CD4-positive, alpha-beta T cell (primary cell): ENCODE measurements around the gene FCMR. TPM values are rescaled to one million over a fixed set of nuclear protein-coding genes. Genes with fewer than 3 reads are reported as not detected.

Experiments
- ATAC-seq: fragments of 200-7000 bp; cut with Tn5 transposase; one replicate; pipeline ENCODE4 v1.10.0; 2022; ENCODE audit warnings: mild to moderate bottlenecking; ENCODE audit not compliant: poor library complexity
- CTCF ChIA-PET: fragments of 350-600 bp; sonication (Branson Sonifier 250); formaldehyde crosslinking; loops from one replicate; lab custom pipeline; 2021; ENCODE audit warnings: antibody characterized with exemption, inconsistent platforms; lab: Charles Lee
- POLR2A ChIA-PET: fragments of 350-600 bp; sonication (Branson Sonifier 250); formaldehyde crosslinking; loops from one replicate; lab custom pipeline; 2021; ENCODE audit warnings: antibody characterized with exemption, inconsistent platforms; lab: Charles Lee
- DNase-seq, 14 experiments: peaks; one replicate each; pipeline ENCODE4 v3.0.0-alpha.2; 2013 to 2020; ENCODE audit warnings: mixed read lengths in 2 of 14
- H3K27ac ChIP-seq, 2 donors: one replicate each; pipeline versions ENCODE4 v1.5.1 to v1.7.0; 2013; ENCODE audit warnings: low read length in 2 of 2, low read depth in 1 of 2, mild to moderate bottlenecking in 1 of 2
- H3K27me3 ChIP-seq, 2 experiments: 1 replicate in 1 of 2; 2 replicates in 1 of 2; pipeline versions ENCODE4 v1.6.1 to v1.7.0; 2013; ENCODE audit warnings: low read length in 2 of 2, control low read depth in 1 of 2, mild to moderate bottlenecking in 1 of 2, moderate library complexity in 1 of 2; ENCODE audit not compliant: insufficient read depth in 2 of 2, control insufficient read depth in 1 of 2
- H3K36me3 ChIP-seq: one replicate; pipeline ENCODE4 v1.6.1; 2013; ENCODE audit warnings: low read length, control low read depth; ENCODE audit not compliant: insufficient read depth
- H3K4me1 ChIP-seq: one replicate; pipeline ENCODE4 v1.6.1; 2013; ENCODE audit warnings: low read length, control low read depth; ENCODE audit not compliant: insufficient read depth
- H3K4me3 ChIP-seq: one replicate; pipeline ENCODE4 v1.5.1; 2013; ENCODE audit warnings: mild to moderate bottlenecking, low read length, moderate library complexity
- H3K9me3 ChIP-seq, 2 experiments: 1 replicate in 1 of 2; 2 replicates in 1 of 2; pipeline versions ENCODE4 v1.6.1 to v1.7.0; 2013; ENCODE audit warnings: low read length in 2 of 2, mild to moderate bottlenecking in 2 of 2, control low read depth in 1 of 2, moderate library complexity in 1 of 2; ENCODE audit not compliant: control insufficient read depth in 1 of 2, insufficient read depth in 1 of 2
- H3K27ac Mint-ChIP-seq: one replicate; pipeline ENCODE4 v1.8.0; 2020; ENCODE audit warnings: mixed read lengths
- H3K27me3 Mint-ChIP-seq: one replicate; pipeline ENCODE4 v1.8.0; 2021; ENCODE audit warnings: mixed read lengths
- H3K36me3 Mint-ChIP-seq: one replicate; pipeline ENCODE4 v1.8.0; 2021; ENCODE audit warnings: low read depth, mixed read lengths
- H3K4me1 Mint-ChIP-seq: one replicate; pipeline ENCODE4 v1.8.0; 2021; ENCODE audit warnings: low read depth, mixed read lengths
- H3K4me3 Mint-ChIP-seq: one replicate; pipeline ENCODE4 v1.8.0; 2020; ENCODE audit warnings: mild to moderate bottlenecking, mixed read lengths
- H3K9me3 Mint-ChIP-seq: one replicate; pipeline ENCODE4 v1.8.0; 2020; ENCODE audit warnings: mixed read lengths
- intact Hi-C, 2 experiments: fragments of 100-400 bp; cut with DNase I in 1 of 2; cut with micrococcal nuclease in 1 of 2; formaldehyde crosslinking; loops; one replicate each; pipeline versions ENCODE4 v1.15.1 to v1.9.0; 2023 to 2025; cut with DNase I, micrococcal nuclease
- total RNA-seq, 174 experiments: library from RNA in 2 of 174; stranded (reverse) in 2 of 174; gene quantifications; one replicate each; pipeline ENCODE4 v1.2.3 and lab custom pipeline; 2021 to 2026
- TF ChIP-seq, protein P1 (sequence below): fragments of 200-600 bp; IDR thresholded peaks from one replicate; pipeline ENCODE4 v1.8.0; 2022; ENCODE audit warnings: antibody characterized with exemption, mild to moderate bottlenecking

The FCMR gene
- total RNA-seq, 2 experiments from 2014 or later, result 171 to 186 TPM

DNA sequence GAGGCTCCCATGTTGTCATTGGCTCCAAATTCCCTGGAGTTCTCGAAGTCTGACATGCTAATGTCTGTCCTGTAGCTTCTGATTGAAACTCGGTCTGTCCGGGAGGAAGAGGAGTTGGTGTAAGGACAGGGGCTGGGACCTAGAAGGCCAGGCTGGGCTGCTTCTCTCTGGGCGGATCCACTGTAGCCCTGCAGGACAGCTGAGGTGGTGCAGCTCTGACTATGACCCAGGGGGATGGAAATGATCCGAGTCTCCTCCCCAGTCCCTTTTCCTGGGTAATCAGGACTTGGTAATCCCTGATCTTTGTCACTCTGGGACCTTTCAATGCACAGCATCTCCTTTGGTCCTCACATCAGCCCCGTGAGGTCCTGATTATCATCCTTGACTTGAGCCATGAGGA is 10.0 kb upstream of the FCMR start:
- Histone ChIP-seq H3K4me1 (peaks cover 44% of the 10 kb centered on the region), H3K27me3 (no peaks in the 10 kb centered on the region), H3K4me3 (no peak overlapping the region), H3K9me3 (no peaks in the 10 kb centered on the region), H3K36me3 (no peaks in the 10 kb centered on the region), H3K27ac (no peak overlapping the region)
- DNase-seq (no peak), ATAC-seq (no peak)
- H3K4me3 Mint-ChIP-seq, result no peak overlapping the region
- ChIA-PET CTCF (interaction anchor here (0.5 to 3.3 kb wide), 5 partner anchors 10 to 942 kb away, joined by 3 to 22 read pairs (median 16); partner anchors contain the start of gene FCMR), POLR2A (interaction anchor here (0.9 to 3.9 kb wide), 6 partner anchors 10 to 48 kb away, joined by 3 to 73 read pairs (median 21); partner anchors contain the start of gene FCMR)
- intact Hi-C loops, result loop anchor here (2.0 to 10.0 kb wide), 4 partner anchors 19 to 199 kb away; no protein-coding TSS in a partner anchor
- peaks cover 59% of the 10 kb centered on the region for H3K4me1 Mint-ChIP-seq
- TF ChIP-seq, protein P1, sequence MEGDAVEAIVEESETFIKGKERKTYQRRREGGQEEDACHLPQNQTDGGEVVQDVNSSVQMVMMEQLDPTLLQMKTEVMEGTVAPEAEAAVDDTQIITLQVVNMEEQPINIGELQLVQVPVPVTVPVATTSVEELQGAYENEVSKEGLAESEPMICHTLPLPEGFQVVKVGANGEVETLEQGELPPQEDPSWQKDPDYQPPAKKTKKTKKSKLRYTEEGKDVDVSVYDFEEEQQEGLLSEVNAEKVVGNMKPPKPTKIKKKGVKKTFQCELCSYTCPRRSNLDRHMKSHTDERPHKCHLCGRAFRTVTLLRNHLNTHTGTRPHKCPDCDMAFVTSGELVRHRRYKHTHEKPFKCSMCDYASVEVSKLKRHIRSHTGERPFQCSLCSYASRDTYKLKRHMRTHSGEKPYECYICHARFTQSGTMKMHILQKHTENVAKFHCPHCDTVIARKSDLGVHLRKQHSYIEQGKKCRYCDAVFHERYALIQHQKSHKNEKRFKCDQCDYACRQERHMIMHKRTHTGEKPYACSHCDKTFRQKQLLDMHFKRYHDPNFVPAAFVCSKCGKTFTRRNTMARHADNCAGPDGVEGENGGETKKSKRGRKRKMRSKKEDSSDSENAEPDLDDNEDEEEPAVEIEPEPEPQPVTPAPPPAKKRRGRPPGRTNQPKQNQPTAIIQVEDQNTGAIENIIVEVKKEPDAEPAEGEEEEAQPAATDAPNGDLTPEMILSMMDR, result no peak
- H3K36me3 Mint-ChIP-seq, result no peaks in the 10 kb centered on the region
- no peaks in the 10 kb centered on the region for H3K9me3 Mint-ChIP-seq
- H3K27ac Mint-ChIP-seq, result peak overlapping the region; percentile 84
- no peaks in the 10 kb centered on the region for H3K27me3 Mint-ChIP-seq

DNA sequence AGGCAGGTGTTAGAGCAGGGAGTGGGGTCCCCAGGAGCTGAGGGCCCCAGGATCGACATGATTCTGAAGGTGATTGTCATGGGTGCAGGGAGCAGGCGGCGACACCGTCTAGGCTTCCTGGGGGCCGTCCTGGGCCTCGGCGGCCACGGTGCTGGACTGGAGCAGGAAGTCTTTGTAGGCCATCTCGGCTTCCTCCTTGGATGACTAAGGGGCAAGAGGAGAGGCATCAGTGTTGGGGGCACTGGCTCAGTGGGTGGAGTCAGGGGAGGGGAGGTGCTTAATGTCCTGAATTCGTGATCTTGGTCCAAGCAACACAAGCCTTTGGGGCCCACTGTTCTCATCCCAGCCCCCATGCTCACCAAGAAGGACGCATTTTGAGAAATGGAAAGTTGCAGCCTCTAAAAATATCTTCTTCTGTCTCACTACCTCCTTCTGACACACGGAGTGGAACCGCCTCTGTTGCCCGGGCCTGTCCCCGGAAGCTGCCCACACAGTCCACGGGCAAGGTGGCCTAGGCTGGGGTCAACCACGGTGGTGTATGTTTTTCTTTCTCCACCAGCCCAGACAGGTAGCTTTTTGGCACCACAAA is 8.6 kb upstream of the FCMR start:
- H3K27me3 ChIP-seq, result no peaks in the 10 kb centered on the region
- peak in 4 of 14 experiments; percentile 45 to 60 (median 52) for DNase-seq
- H3K27ac ChIP-seq, result peak overlapping the region in 1 of 2 donors; percentile 45
- no peak for ATAC-seq
- H3K4me1 ChIP-seq, result peaks cover 49% of the 10 kb centered on the region
- H3K4me3 ChIP-seq, result no peak overlapping the region
- H3K4me1 Mint-ChIP-seq, result peaks cover 65% of the 10 kb centered on the region
- H3K27ac Mint-ChIP-seq, result peak overlapping the region; percentile 84
- H3K27me3 Mint-ChIP-seq, result no peaks in the 10 kb centered on the region
- no peaks in the 10 kb centered on the region for H3K9me3 Mint-ChIP-seq
- TF ChIP-seq, protein P1, result no peak
- POLR2A ChIA-PET, result interaction anchor here (1.0 to 3.9 kb wide), 3 partner anchors 8 to 21 kb away, joined by 3 to 73 read pairs (median 3); partner anchors contain the start of gene FCMR
- H3K36me3 ChIP-seq, result no peaks in the 10 kb centered on the region
- peak overlapping the region; percentile 7 for H3K4me3 Mint-ChIP-seq
- no peaks in the 10 kb centered on the region for H3K9me3 ChIP-seq
- CTCF ChIA-PET, result interaction anchor here (0.9 to 2.0 kb wide), 2 partner anchors 12 to 18 kb away, joined by 3 to 5 read pairs; no protein-coding TSS in a partner anchor
- intact Hi-C loops, result loop anchor here in 1 of 2 experiments (2.0 to 10.0 kb wide), 4 partner anchors 18 to 198 kb away; no protein-coding TSS in a partner anchor
- no peaks in the 10 kb centered on the region for H3K36me3 Mint-ChIP-seq

DNA sequence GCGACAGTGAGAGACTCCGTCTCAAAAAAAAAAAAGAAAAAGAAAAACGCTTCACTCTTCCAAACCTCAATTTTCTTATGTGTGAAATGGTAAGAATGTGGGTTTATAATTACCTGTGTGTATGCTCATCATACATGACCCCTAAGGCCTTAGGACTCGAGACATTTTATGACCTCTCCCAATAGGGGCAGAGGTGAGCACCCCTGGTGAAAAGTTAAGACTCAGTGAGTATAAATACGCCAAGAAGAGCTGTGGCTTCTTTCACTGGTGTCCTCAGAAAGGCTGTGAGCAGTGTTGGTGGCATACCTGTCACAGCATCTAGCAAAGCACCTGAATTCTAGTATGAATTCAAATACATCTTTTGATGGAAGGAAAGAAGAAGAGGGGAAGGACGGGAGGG is 7.8 kb upstream of the FCMR start:
- DNase-seq (no peak), ATAC-seq (no peak)
- POLR2A ChIA-PET, result interaction anchor here (1.0 to 1.1 kb wide), 2 partner anchors 17 to 20 kb away, joined by 3 read pairs; no protein-coding TSS in a partner anchor
- Histone ChIP-seq H3K9me3 (no peaks in the 10 kb centered on the region), H3K27me3 (no peaks in the 10 kb centered on the region), H3K27ac (no peak overlapping the region), H3K36me3 (no peaks in the 10 kb centered on the region), H3K4me3 (no peak overlapping the region), H3K4me1 (peaks cover 57% of the 10 kb centered on the region)
- Mint-ChIP-seq H3K36me3 (no peaks in the 10 kb centered on the region), H3K4me3 (peak overlapping the region; percentile 54), H3K27me3 (no peaks in the 10 kb centered on the region), H3K27ac (peak overlapping the region; percentile 84), H3K4me1 (peaks cover 65% of the 10 kb centered on the region), H3K9me3 (no peaks in the 10 kb centered on the region)
- TF ChIP-seq, protein P1, result no peak
- intact Hi-C loops, result loop anchor here in 1 of 2 experiments (10.0 kb wide), 1 partner anchor 385 kb away; no protein-coding TSS in a partner anchor
- CTCF ChIA-PET, result interaction anchor here (0.7 to 2.0 kb wide), 2 partner anchors 17 to 117 kb away, joined by 3 to 5 read pairs; no protein-coding TSS in a partner anchor
